ENCODE data around the gene B9D2. TPM values are rescaled to one million over a fixed set of nuclear protein-coding genes. Genes with fewer than 3 reads are reported as not detected.

Gene B9D2
- total RNA-seq, 4 donors from 2014 or later: 5.9 to 12.5 (median 9.9) TPM

DNA sequence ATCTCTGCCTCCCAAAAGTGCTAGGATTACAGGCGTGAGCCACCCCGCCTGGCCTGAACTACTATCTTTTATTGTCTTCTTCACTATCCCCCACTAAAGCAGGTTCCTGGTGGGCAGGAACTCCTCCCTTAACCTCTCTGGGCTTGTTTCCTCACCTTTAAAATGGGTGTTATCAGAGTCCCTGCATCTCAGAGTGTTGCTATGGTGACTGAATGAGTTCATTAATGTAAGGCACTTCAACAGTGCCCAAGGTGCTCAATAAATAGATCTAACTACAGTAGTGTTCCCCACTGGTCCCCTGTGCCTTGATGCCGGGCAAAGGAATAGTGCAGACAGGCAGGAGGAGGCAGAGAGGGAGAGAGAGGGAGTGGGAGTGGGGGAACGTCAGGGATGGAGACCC is 33.5 kb downstream of the B9D2 start:
- WGBS, 2 donors: 73 to 79% methylated on average over 4 of the region's 4 CpGs
- Histone ChIP-seq H3K36me3 (no peaks in the 10 kb centered on the region), H3K4me1 (peaks cover 23 to 30% of the 10 kb centered on the region in 2 donors)

DNA sequence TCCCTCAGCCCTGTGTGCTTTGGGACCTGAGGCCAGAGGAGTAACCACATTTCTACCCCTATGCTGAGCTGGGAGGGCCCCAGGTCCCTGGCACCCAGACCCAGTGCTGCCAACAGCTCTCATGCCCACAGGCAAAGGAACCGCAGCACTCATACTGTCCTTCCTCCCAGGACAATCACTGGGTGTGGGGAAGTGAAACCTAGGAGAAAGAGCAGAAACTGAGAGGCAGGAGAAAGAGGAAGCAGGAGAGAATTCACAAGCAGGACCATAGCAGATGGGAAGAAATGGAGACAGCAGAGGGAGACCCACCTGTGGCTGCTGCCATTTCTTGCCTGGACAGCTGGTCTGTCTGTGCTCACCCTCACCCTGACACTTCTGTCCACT is 35.1 kb downstream of the B9D2 start:
- intact Hi-C loops (cut with DNase I): no loop called here
- no peak for DNase-seq
- Histone ChIP-seq H3K36me3 (no peaks in the 10 kb centered on the region), H3K4me1 (peaks cover 36 to 47% of the 10 kb centered on the region in 2 donors), H3K4me3 (replicated peaks in 1 of 3) (no peak overlapping the region), H3K27me3 (no peaks in the 10 kb centered on the region), H3K9me3 (no peaks in the 10 kb centered on the region), H3K27ac (peak overlapping the region in 1 of 3 donors; percentile 62)
- 64 to 67% methylated on average over 1 of the region's 1 CpG for WGBS, 2 donors
- no peak for TF ChIP-seq POLR2A (IDR thresholded peaks at IDR 0.05)
- TF ChIP-seq, protein P1, sequence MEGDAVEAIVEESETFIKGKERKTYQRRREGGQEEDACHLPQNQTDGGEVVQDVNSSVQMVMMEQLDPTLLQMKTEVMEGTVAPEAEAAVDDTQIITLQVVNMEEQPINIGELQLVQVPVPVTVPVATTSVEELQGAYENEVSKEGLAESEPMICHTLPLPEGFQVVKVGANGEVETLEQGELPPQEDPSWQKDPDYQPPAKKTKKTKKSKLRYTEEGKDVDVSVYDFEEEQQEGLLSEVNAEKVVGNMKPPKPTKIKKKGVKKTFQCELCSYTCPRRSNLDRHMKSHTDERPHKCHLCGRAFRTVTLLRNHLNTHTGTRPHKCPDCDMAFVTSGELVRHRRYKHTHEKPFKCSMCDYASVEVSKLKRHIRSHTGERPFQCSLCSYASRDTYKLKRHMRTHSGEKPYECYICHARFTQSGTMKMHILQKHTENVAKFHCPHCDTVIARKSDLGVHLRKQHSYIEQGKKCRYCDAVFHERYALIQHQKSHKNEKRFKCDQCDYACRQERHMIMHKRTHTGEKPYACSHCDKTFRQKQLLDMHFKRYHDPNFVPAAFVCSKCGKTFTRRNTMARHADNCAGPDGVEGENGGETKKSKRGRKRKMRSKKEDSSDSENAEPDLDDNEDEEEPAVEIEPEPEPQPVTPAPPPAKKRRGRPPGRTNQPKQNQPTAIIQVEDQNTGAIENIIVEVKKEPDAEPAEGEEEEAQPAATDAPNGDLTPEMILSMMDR (IDR thresholded peaks at IDR 0.05): no peak

More for the DNA sequence above, 33.5 kb downstream of the B9D2 start:
- TF ChIP-seq, protein P1 (IDR thresholded peaks at IDR 0.05): no peak
- TF ChIP-seq POLR2A (IDR thresholded peaks at IDR 0.05): no peak
- no peak overlapping the region for H3K27ac ChIP-seq
- no peaks in the 10 kb centered on the region for H3K27me3 ChIP-seq
- no peak for DNase-seq
- no peak overlapping the region for H3K4me3 ChIP-seq (replicated peaks in 1 of 3)
- intact Hi-C loops (cut with DNase I): no loop called here
- H3K9me3 ChIP-seq: no peaks in the 10 kb centered on the region

DNA sequence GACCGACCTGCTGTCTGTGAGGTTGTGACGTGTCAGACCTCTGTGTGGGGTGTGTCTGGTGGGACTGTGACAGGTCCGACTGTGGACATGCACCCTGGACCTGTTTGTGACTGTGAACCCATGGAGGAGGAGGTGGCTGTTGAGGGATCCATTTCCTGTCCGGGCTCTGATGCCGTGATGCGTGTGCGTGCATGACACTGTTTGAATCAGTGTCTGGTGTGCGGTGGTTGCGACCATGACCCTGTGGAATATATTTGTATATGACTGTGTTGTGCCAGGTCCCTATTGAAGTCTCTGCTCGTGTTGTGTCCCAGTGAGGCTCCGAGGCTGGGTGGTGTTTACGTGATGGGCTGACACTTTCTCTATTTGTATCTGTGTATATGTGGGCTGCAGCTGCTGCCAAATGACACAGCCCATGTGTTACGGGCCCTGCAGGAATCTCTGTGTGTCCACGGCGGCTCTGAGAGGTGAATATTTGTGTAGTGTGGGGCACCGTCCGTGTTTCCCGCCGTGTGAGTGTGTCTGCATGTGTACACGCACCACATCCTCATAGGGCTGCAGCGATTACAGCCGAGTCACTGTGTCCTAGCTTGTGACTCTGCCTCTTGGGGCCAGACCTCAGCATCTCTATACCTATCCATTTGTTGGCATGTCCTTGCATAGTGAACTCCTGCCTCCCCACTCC is 35.6 kb downstream of the B9D2 start:
- intact Hi-C loops (cut with DNase I): no loop called here
- TF ChIP-seq POLR2A (IDR thresholded peaks at IDR 0.05): no peak
- TF ChIP-seq, protein P1 (IDR thresholded peaks at IDR 0.05): no peak
- no peak for DNase-seq
- H3K9me3 ChIP-seq: no peaks in the 10 kb centered on the region
- H3K27me3 ChIP-seq: no peaks in the 10 kb centered on the region
- H3K27ac ChIP-seq: peak overlapping the region; percentile 4 to 72 (median 62)
- H3K36me3 ChIP-seq: no peaks in the 10 kb centered on the region
- peak overlapping the region in 1 of 3 donors; percentile 28 for H3K4me3 ChIP-seq (replicated peaks in 1 of 3)
- peaks cover 36 to 52% of the 10 kb centered on the region in 2 donors for H3K4me1 ChIP-seq
- WGBS, 2 donors: 57 to 72% methylated on average over 20 to 22 of the region's 22 CpGs

DNA sequence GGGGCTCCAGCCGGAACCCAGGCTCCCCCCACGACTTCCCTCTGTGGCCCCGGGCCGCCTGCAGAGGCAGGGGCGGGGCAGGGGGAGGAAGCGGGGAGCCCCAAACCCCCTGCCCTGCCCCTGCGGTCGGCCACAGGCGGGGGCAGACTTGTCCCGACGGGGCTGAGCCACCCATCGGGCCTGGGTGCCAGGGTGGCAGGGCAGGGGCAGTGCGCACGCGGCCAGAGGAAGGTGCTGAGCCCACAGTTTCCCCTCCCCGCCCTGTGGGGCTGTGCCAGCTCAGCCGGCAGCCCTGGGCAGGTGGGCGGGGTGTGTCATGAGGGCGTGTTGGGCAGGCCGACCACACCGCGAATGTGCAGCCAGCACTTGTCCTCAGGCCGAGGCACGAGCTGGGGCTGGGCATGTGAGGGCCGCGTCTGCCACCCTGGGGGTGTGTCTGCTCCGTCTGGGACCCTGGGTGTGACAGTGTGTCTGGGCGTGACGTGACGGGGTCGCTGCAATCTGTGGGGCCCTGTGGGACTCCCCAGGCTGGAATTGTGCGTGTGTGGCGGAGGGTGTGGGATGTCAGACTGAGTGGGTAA is 36.3 kb downstream of the B9D2 start:
- H3K4me1 ChIP-seq: peaks cover 36 to 57% of the 10 kb centered on the region in 2 donors
- H3K36me3 ChIP-seq: no peaks in the 10 kb centered on the region
- peak; percentile 79 for DNase-seq
- WGBS, 2 donors: 20 to 46% methylated on average over 1 to 13 of the region's 33 CpGs
- H3K27ac ChIP-seq: peak overlapping the region; percentile 20 to 72 (median 62)
- H3K27me3 ChIP-seq: no peaks in the 10 kb centered on the region
- intact Hi-C loops (cut with DNase I): no loop called here
- H3K4me3 ChIP-seq (replicated peaks in 1 of 3): peak overlapping the region in 1 of 3 donors; percentile 28
- peak in 1 of 2 donors; percentile 47 for TF ChIP-seq POLR2A (IDR thresholded peaks at IDR 0.05)
- TF ChIP-seq, protein P1 (IDR thresholded peaks at IDR 0.05): no peak
- no peaks in the 10 kb centered on the region for H3K9me3 ChIP-seq

DNA sequence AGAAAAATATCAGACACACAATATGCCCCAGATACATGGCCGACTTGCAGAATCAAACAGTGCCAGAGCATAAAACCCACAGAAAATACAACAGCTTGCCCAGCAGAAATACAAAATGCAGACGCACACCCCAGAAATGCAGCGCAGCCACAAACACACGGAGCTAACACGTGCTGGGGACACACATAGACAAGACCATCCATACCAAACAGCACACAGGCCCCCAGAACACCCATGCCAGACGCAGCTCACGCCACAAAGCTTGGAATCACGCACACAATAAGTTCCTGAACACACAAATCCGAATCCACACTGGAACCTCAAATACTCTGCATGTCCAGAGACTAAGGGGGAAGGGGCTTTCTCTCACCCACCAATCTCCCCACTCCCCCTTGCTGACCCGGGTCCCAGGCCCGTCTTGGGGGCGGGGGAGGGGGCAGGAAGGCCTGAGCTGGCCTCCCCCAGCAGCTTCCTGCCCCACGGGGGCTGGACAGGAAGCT is 36.8 kb downstream of the B9D2 start:
- no peak for DNase-seq
- intact Hi-C loops (cut with DNase I): no loop called here
- WGBS, 2 donors: 40 to 57% methylated on average over 8 to 10 of the region's 13 CpGs
- Histone ChIP-seq H3K27me3 (no peaks in the 10 kb centered on the region), H3K36me3 (no peaks in the 10 kb centered on the region), H3K27ac (peak overlapping the region; percentile 20 to 72 (median 62)), H3K4me3 (replicated peaks in 1 of 3) (peak overlapping the region in 1 of 3 donors; percentile 28), H3K9me3 (no peaks in the 10 kb centered on the region), H3K4me1 (peaks cover 36 to 61% of the 10 kb centered on the region in 2 donors)
- TF ChIP-seq, protein P1 (IDR thresholded peaks at IDR 0.05): no peak
- TF ChIP-seq POLR2A (IDR thresholded peaks at IDR 0.05): no peak
